SIG-M5 (cell line): ENCODE measurements around the gene IPO9.
"Not testable (repeated sequence)": the region's sequence is repeated elsewhere in the genome, so short reads cannot be mapped to it uniquely, and the experiment has no call there.

Source experiments
- DNase-seq: peaks from one replicate; lab custom pipeline; 2025; lab: John Stamatoyannopoulos, UW

IPO9 gene

DNA sequence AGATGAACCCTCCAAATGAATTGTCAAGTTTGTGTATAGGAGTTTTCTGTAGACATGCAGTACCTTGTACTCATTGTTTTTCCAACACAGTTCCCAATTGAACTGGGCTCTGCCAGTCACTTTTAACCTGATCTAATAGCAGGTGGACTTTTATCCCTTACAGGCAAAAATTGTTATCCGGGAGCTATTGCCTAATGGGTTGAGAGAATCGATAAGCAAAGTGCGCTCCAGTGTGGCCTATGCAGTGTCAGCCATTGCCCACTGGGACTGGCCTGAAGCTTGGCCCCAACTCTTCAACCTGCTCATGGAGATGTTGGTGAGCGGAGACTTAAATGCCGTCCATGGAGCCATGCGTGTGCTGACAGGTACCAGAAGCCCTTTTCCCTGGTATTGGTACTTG lies 19.3 kb downstream of the IPO9 start:
- no peak for DNase-seq

DNA sequence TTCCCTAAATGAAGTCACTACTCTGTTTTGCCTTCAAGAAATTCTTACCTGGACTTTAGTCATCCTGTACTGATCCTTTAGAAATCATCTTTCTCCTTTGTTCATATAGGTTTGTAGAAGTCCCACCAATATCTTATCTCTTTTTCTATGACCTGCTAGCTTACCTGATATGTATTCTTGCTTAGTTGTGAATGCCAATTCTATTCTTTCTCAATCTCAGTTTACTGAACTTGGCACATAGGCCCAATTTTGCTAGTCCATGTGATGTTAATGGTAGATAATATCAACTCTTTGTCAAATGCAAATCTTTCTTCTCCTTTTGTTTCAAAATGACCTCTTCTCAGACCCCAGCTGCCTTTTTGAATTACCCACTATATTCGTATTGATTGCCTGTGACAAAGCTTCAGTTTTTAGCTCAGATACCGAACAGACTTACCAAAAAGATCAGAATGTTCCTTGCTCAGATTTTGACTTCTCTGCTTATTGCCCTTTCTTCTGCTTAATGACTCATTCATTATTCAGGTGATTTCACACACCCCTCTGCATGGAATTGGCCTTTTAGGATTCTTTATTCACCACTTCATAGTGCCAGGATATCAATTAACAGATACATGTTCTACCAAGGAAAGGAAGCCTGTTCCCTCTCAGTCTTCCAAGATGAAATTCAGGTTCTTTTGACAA lies 20.6 kb downstream of the IPO9 start:
- DNase-seq, result no peak

DNA sequence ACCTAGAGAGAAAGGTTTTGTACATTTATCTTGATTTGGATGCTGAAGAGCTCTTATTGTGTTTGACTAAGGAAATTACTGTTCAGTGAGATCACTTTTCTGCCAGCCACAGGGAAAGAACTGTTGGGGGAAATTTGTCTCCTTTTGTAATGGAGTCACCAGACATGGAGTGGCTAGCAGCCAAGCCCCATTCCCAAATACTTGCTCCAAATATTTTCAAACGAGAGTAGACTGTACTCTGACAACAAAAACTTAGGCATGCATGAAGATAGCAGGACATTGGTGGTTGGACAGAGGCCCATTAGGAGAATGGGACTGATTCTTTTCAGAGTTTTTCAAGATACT lies 21.1 kb downstream of the IPO9 start:
- no peak for DNase-seq

DNA sequence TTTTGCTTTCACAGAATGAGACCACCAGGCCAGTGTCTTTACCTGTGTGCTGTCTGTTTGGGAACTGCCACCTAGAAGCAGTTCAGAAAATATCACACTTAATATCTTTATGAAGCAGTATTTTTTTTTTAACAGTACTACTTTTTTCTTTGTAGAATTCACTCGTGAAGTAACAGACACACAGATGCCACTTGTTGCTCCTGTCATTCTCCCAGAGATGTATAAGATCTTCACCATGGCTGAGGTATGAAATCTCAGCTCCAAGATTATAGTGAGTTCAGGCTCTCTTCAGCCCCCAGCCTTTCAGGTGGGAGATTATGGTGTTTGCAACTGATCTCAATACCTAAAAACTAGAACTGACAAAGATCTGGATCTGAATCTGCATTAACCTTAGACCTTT lies 23.0 kb downstream of the IPO9 start:
- DNase-seq, result no peak

DNA sequence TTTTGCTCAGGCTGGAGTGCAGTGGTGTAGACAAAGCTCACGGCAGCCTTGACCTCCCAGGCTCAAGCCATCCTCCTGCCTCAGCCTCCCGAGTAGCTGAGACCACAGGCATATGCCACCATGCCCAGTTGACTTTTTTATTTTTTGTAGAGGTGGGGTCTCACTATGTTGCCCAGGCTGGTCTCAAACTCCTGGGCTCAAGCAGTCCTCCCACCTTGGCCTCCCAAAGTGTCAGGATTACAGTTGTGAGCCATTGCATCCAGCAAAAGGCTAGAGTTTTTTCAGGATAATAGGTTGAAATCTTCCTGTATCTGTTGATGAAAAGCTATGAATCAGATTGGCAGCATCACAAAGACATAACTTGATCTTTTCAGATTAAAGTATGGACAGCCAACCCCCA lies 27.8 kb downstream of the IPO9 start:
- not testable (repeated sequence) for DNase-seq

DNA sequence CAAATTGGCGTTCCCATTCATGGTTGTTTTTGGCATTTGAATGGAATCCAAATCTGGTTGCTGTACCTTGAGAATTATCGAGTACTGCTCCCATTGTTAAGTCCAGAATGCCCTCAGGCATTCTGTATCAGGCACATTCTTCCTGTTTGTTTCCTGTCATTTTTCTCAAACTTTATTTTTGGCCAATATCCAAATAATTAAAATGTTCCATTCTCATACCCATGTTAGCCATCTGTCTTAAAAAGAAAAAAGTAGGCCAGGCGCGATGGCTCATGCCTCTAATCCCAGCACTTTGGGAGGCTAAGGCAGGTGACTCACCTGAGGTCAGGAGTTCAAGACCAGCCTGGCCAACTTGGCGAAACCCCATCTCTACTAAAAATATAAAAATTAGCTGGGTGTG lies 30.5 kb downstream of the IPO9 start:
- no peak for DNase-seq

DNA sequence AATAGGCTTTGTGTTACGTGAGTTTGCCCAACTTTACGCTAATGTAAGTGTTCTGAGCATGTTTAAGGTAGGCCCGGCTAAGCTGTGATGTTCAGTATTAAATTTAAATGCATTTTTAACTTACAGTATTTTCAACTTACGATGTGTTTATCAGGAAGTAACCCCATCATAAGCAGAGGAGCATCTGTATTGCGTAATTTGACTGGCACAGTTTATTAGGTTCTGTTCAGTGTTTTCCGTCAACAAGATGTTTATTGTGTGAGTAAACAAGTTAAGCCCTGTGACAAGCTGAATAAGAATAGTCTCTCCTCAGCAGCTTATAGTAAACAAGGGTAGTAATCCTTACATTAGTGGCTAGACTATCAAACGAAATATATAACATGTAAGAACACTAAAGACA lies 32.5 kb downstream of the IPO9 start:
- DNase-seq, result no peak

DNA sequence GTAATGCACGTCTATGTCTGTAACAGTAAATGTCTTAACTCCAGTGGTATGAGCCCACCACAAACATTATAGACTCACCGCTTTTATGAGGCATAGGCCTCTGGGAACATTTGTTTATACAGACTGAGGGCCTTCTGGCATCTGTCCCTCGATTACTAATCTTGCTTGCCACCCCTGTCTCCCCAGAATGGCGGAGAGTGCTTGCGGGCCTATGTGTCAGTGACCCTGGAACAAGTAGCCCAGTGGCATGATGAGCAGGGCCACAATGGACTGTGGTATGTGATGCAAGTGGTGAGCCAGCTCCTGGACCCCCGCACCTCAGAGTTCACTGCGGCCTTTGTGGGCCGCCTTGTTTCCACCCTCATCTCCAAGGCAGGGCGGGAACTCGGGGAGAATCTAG lies 41.4 kb downstream of the IPO9 start:
- no peak for DNase-seq

DNA sequence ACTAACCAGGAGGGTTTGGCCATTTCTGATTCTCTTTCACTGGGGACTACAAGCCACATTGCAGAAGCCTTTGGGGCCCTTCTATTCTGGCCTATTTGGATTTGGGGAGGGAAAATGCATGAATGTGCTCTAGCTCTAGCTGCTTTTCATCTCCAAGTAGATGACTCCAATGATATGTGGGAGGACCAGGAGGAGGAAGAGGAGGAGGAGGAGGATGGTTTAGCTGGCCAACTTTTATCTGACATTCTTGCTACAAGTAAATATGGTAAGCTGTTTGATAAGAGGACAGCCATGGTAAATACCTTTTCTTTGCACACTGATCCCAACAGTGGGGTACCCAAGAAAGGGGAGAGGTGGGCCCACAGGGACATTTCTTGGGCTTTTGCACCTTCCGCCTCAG lies 45.7 kb downstream of the IPO9 start:
- DNase-seq, result no peak

DNA sequence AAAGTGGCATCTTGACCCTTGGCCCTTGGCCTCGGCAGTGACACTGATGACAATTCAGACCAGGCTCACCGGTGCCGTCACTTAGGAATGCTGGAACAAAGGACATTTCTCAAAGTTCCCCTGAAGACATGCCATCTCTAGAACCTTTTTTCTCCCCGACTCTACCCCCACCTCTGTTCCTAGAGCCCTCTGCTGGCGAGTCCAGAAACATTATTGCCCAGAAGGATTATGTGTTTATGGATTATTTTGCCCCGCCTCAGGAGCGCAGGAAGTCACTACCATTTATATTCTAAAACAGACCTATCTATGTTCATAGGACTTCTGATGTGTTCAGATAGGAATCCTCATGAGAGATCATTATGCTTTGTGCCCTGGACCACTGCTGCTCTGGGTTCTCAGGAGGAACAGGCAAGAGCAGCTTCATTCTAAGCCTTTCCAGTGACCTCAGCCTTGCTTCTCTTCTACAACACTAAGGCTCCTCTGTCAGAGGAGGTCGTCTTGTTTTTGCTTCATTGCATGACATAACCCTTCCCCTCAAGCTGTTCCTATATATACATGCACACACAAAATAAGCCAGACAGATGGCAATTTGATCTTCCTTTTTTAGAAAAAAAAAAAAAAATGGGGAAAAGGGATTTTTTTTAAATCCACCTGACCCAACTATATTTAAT lies 47.3 kb downstream of the IPO9 start:
- DNase-seq, result no peak

DNA sequence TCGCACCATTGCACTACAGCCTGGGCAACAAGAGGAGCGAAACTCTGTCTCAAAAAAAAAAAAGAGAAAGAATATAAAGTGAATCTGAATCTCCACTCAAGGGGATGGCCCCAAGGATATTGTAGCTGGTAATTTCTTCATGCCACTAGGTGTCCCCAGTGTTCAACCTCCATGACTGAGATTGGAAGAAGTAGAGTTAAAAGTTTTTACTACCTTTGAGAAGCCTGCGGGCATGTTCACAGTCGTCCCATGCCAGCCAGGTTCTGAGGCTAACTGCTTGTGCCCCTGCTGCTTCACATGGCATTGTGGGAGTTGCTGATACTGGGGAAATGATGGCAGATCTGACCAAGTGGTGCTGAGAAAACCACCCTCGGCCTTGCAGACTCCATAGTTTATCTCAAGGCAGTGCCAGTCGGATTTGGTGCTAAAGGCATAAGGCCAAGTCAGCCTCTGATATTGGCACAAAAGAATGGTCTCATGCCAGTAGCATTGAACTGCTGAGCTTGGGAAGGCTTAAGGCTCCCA lies 49.0 kb downstream of the IPO9 start:
- DNase-seq, result no peak

DNA sequence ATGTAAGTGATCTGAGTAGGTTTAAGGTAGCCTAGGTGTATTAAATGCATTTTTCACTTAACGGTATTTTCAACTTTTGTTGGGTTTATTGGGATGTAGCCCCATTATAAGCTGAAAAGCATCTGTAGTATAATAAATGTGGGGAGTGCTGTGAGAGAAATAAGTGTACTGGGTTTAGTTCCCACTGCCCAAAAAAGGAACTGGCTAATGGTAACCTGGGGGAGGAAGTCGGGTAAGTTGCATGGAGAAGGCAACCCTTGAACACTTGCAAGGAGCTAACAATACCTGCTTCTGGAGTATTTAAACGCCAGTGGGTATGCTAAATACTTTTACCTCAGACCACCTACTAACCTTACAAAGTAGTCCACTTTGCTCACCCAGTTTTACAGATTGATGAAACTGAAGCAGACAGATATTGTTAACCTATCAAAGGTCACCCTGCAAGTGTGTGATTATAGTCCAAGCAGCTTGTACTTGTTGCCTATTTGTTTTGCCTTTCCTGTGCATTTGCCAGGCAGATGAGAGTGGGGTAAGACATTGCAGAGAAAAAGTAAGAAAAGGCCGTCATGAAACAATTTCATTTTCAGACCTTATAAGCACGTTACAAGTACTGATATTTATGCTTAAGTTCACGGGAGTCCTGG lies 52.1 kb downstream of the IPO9 start:
- DNase-seq, result no peak

DNA sequence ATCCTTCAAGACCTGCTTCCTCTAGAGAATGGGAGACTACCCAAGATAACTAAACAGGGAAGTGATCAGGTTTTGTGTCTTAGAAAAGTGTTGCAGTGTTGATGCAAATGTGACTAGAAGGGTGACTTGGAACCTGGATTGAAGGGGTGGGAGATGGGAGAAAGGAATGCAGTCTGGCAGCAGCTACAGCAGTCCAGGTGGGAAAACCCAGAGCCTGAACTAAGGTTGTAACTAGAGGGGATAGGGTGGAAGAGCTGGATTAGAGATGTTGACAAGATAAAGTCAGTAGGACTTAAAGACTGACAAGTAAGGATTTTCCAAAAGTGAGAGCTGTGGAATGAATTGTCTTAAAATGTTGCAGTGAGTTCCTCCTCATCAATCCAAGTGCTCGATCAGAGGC lies 52.7 kb downstream of the IPO9 start:
- no peak for DNase-seq

DNA sequence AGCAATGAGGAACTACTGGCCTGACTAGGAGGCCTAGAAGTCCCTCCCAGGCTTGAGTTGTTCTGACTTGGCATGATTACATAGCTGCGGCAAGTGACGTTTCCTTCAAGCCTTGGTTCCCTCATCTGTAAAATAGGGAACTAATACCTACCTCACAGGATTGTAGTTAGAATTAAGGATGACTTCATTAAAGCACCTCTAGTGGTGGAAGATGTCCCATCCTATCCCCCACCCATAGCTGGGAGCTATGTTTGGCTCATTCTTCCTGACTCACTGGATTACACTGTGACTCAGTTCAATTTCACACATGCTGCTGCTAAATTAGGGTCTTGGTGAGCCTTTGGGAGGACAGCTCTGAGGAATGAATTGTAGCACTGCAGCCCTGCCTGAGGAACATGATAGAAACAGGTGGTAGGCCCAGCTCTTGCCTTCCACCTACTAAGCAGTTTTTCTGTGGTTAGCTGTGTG lies 53.7 kb downstream of the IPO9 start:
- peak; percentile 99 for DNase-seq

DNA sequence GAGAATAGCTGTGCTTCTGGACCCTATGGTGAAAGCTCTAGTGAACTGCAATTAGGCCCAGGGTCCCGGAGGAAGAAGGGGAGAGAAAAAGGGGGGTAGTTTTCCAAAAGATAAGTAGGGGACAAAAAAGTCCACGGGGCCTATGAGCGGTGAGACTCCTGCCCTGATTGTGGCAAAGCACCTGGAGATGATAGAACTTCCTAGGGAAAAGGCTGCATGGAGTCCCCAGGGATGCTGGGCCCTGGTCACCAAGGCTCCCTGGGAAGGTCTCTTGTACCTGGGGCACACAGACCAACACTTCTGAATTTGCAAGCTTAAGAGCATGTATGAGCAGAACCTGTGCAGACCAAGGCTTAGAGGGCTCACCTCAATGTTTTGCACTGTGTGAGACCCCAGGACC lies 54.3 kb downstream of the IPO9 start:
- no peak for DNase-seq

DNA sequence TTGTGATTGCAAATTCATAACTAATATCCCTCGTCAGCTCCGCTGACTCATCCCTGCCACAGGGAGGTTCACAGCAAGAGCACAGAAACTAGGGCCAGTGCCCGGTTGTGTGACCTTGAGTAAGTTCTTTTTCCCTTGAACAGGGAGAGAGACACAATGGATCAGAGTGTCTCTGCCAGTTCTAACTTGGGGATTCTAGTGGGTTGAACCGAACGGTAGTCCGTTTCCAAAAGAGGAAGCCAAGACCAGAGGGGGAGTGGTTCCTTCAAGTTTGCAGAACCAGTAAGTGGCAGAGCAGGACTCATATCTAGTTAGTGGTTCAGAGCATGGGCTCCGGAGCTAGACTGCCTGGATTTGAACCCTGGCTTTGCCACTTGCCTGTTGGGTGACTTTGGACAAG lies 54.8 kb downstream of the IPO9 start:
- DNase-seq, result peak; percentile 45

DNA sequence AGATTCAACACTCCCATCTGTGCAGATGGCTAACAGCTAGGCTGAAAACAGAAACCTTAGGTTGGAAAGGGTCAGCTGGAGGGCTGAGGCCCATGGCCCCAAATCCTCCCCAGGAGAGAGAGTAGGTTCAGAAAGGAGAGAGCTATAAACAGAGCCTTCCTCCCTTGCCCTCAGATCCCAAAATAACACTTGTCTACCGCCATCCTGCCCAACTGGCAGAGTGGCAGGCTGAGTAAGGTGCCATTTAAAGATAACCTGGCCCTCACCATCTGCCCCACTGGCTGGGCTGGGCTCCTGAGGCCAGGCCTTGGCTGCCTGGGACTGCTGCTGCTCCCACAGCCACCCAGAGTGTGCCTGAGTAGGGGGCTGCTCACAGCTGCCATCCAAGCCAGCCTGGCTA lies 55.5 kb downstream of the IPO9 start:
- no peak for DNase-seq

DNA sequence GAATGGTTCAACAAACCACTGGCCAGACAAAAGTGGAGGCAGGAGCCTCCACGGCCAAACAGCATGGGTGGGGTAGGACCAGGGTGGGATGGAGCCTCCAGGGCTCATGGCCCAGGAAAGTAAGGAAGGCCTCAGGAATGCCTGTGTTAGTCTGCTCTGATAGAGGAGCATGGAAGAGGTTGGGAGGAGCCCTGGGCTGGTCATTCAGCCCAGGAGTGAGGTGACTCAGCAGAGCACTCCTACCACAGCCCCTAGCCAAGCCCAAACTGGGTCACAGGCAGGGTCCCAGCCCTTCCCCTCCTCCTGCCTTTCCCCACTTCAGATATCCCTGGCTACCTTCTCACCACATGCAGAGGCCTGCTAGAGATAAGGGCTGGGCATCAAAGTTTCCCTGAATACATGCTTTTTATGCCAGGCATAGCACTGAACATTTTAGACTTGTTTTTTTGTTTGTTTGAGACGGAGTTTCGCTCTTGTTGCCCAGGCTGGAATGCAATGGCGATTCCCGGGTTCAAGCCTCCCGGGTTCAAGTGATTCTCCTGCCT lies 56.6 kb downstream of the IPO9 start:
- no peak for DNase-seq

DNA sequence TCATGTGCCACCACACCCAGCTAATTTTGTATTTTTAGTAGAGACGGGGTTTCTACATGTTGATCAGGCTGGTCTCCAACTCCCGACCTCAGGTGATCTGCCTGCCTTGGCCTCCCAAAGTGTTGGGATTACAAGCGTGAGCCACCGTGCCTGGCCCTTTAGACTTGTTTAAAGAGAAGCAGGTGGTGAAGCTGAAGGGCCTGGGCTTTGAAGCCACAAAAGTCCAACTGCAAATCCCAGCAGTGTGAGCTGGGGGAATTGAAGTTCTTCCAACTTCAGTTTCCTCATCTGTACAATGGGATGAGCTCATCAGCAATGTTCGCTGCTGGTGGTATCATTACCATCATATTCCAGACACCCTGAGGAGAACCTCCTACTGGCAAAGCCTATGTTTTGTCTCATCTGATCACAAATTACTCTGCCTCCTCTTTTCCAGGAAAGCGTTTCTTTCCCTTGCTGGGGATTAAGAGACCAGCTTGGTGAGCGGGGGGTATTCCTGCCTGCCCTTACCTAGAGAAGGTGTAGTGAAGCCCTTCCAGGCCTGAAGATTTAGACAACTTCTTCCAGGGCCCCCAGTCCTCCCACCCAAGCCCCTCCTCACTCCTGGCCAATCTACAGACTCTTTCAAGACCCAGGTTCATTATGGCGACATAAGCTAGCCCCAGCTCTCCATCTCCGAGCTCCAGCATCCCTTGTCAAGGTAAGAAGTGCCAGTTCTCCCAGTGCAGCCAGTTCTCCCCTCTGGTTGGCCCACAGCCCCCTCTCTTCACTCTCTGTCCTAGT lies 57.3 kb downstream of the IPO9 start:
- no peak for DNase-seq

DNA sequence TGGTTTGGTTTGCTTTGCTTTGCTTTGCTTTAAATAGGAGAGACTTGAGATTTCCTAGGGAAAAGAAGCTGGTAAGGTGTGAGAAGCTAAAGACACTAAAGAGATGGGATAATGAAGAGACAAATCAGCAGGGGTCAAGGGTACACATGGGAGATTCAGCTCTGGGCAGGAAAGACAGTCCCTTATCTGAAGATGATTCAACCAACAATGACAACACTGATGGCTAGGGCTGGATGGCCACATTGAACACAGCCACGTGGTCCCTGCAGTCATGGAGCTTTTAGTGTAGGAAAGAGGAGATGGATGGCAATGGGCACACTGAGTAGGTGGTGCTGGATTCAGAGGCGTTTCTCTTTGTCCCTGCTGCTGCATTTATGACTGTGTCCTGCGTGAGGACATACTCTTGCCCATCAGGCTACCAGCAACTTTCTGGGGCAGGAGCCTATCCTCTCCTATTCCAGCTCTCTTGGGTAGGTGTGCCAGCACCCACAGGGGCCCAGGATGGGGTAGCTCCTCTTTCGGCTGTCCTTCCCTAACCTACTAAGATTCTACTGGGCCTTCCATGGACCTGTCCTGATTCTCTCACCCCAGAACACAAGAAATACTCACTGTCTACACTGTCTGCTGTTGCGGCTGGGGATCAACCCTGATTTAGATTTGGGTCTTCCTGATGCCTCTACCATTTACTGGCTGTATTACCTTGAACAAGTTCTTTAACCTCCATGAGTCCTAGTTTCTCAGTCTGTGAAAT lies 58.3 kb downstream of the IPO9 start:
- DNase-seq, result no peak

DNA sequence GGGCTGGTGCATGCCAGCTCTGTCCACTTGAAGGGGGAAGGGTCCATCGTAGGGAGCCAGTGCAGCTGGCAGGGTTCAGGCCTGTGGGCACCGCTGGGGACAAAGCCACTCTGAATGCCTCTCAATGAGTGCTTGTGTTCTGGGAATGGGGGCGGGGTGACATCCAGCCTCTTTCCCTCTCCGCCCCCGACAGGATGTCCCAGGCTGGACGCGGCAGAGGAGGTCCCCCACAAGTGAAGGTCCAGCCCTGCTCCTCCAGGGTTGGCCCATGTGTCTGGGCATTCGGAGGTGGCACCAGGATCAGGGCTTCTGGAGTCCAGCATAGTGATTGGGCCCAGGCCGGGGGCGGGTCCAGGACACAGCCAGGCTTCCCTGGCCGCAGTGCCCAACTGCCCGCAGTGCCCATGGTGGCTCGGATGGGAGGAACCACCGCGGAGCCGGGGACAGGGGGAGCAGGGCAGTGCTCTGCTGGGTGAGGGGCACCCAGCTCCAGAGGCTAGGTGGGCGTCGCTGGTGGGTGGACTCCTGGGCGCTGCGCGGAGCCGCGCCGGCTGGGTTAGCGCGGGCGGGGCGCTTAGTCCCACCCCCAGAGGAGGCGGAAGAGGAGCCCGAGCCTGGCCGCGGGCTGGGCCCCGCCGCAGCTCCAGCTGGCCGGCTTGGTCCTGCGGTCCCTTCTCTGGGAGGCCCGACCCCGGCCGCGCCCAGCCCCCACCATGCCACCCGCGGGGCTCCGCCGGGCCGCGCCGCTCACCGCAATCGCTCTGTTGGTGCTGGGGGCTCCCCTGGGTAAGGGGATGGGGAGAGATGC lies 59.5 kb downstream of the IPO9 start, which contains the start of gene SHISA4:
SHISA4 (plus strand) TSS at position 617 of the 808 bp plus-strand sequence; CDS start at position 714, 97 bp downstream.
- no peak for DNase-seq
